Lower leg skin (tissue), 4 donors: ENCODE results near the gene LCN2. TPM values are rescaled to one million over a fixed set of nuclear protein-coding genes. Genes with fewer than 3 reads are reported as not detected.

Experiments
- total RNA-seq, 4 donors: library from RNA; depleted of rRNA; stranded (reverse); fragments of >200 nt; gene quantifications; one replicate each; pipeline ENCODE4 v1.1.0, GENCODE V29; 2016

The LCN2 gene
- total RNA-seq, 4 donors from 2014 or later = 3.7 to 33.8 (median 19.1) TPM

Other genes starting within 250 kb of the LCN2 start
- 10 to 100 TPM; 50.5 to 72.9 (median 65.6) TPM for gene ST6GALNAC6, start 249.8 kb upstream of the LCN2 start, total RNA-seq
- 10 to 100 TPM in 2 of 4 donors, 1 to 10 TPM in 2; 4.6 to 28.5 (median 16.5) TPM for gene ST6GALNAC4, start 232.4 kb upstream of the LCN2 start, total RNA-seq
- 10 to 100 TPM in 1 of 4 donors, 1 to 10 TPM in 3; 4.1 to 11.3 (median 8.4) TPM for gene PIP5KL1, start 218.7 kb upstream of the LCN2 start, total RNA-seq
- gene DPM2, start 211.6 kb upstream of the LCN2 start, total RNA-seq = 10 to 100 TPM; 11.9 to 21.1 (median 15.8) TPM
- 10 to 100 TPM; 33.0 to 81.3 (median 48.9) TPM for gene EEIG1, start 168.5 kb upstream of the LCN2 start, total RNA-seq
- gene NAIF1, start 82.1 kb upstream of the LCN2 start, total RNA-seq = 10 to 100 TPM in 1 of 4 donors, 1 to 10 TPM in 3; 8.6 to 10.8 (median 9.6) TPM
- gene SLC25A25, start 81.2 kb upstream of the LCN2 start, total RNA-seq = 10 to 100 TPM; 26.4 to 40.3 (median 32.0) TPM
- gene PTGES2, start 21.7 kb upstream of the LCN2 start, total RNA-seq = 10 to 100 TPM; 32.6 to 66.5 (median 56.3) TPM
- 100 to 1,000 TPM; 288 to 606 (median 392) TPM for gene BBLN, start 10.8 kb downstream of the LCN2 start, total RNA-seq
- 100 to 1,000 TPM in 1 of 4 donors, 10 to 100 TPM in 3; 71.6 to 135 (median 83.9) TPM for gene CIZ1, start 42.1 kb downstream of the LCN2 start, total RNA-seq
- 10 to 100 TPM in 1 of 4 donors, 1 to 10 TPM in 3; 6.9 to 11.4 (median 9.0) TPM for gene DNM1, start 53.9 kb downstream of the LCN2 start, total RNA-seq
- gene GOLGA2, start 126.6 kb downstream of the LCN2 start, total RNA-seq = 100 to 1,000 TPM in 3 of 4 donors, 10 to 100 TPM in 1; 81.8 to 123 (median 116) TPM
- gene SWI5, start 126.8 kb downstream of the LCN2 start, total RNA-seq = 10 to 100 TPM; 12.3 to 31.1 (median 24.8) TPM
- gene TRUB2, start 173.0 kb downstream of the LCN2 start, total RNA-seq = 10 to 100 TPM; 10.8 to 13.9 (median 11.5) TPM
- gene COQ4, start 173.4 kb downstream of the LCN2 start, total RNA-seq = 100 to 1,000 TPM in 2 of 4 donors, 10 to 100 TPM in 2; 80.4 to 120 (median 99.4) TPM
- 100 to 1,000 TPM in 1 of 4 donors, 10 to 100 TPM in 3; 64.7 to 105 (median 73.3) TPM for gene SLC27A4, start 191.1 kb downstream of the LCN2 start, total RNA-seq
- gene URM1, start 221.9 kb downstream of the LCN2 start, total RNA-seq = 10 to 100 TPM; 24.3 to 37.7 (median 31.1) TPM